Measurements from ENCODE around the gene FBXW5. TPM values are rescaled to one million over a fixed set of nuclear protein-coding genes. Genes with fewer than 3 reads are reported as not detected.

Gene FBXW5
- total RNA-seq, 2 experiments from 2014 or later, result 63.3 to 89.6 TPM

DNA sequence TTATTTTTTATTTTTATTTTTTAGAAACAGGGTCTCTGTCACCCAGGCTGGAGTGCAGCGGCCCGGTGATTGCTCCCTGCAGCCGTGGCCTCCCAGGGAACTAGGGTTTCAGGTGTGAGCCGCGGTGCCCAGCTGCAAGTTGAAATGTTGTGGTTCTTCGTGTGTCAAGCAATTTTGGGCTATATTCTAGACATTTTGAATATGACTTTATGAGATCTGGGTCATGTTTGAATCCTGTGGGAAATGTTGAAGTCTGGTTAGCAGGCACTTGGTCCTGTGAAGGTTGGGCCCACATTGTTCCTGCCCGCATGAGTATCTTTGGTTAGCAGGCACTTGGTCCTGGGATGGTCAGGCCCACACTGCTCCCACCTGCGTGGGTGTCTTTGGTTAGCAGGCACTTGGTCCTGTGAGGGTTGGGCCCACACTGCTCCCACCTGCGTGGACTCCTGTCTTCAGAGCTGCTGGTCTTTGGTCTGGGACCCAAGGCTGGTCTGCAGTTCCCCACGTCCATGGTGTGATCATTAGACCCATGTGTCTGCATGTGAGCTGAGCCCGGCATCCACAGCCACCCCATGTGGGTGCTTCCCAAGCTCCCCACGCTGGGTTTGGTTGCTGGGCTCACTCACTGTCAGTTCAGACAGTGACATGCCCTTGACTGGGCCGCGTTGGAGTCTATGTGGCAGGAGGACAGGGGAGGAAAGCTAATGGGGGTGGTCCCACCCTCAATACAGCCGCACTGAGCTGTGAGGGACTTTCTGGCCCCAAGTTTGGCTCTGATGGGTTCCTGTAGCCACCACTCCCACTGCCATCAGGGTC, 7.1 kb downstream of the FBXW5 start:
- POLR2A ChIA-PET, result interaction anchor here (0.5 kb wide), 1 partner anchor 90 kb away, joined by 6 read pairs; no protein-coding TSS in a partner anchor
- H2AFZ ChIP-seq (ENCODE audit: low read length), result no peak overlapping the region
- no peaks in the 10 kb centered on the region for H4K20me1 ChIP-seq (ENCODE audit: insufficient read depth, low read length)
- H3K4me3 ChIP-seq (ENCODE audit: low read depth, low read length, poor library complexity, severe bottlenecking), result no peak overlapping the region
- no peaks in the 10 kb centered on the region for H3K79me2 ChIP-seq (ENCODE audit: insufficient read depth, low read depth, low read length)
- intact Hi-C loops (cut with micrococcal nuclease; ENCODE audit: unreplicated experiment), result no loop called here
- no peaks in the 10 kb centered on the region for H3K9me3 ChIP-seq (ENCODE audit: low read length)
- CTCF ChIA-PET (ENCODE audit: unreplicated experiment), result no interaction called here
- H3K4me2 ChIP-seq (ENCODE audit: low read length), result no peak overlapping the region
- DNase-seq (ENCODE audit: low spot score), result no peak
- no peaks in the 10 kb centered on the region for H3K9me2 ChIP-seq (ENCODE audit: insufficient read depth, low read length)
- peaks cover 67% of the 10 kb centered on the region for H3K36me3 ChIP-seq (ENCODE audit: insufficient read depth, low read length)
- H3K27ac ChIP-seq (ENCODE audit: low read depth, low read length, poor library complexity, severe bottlenecking), result no peak overlapping the region
- TF ChIP-seq, protein P1, sequence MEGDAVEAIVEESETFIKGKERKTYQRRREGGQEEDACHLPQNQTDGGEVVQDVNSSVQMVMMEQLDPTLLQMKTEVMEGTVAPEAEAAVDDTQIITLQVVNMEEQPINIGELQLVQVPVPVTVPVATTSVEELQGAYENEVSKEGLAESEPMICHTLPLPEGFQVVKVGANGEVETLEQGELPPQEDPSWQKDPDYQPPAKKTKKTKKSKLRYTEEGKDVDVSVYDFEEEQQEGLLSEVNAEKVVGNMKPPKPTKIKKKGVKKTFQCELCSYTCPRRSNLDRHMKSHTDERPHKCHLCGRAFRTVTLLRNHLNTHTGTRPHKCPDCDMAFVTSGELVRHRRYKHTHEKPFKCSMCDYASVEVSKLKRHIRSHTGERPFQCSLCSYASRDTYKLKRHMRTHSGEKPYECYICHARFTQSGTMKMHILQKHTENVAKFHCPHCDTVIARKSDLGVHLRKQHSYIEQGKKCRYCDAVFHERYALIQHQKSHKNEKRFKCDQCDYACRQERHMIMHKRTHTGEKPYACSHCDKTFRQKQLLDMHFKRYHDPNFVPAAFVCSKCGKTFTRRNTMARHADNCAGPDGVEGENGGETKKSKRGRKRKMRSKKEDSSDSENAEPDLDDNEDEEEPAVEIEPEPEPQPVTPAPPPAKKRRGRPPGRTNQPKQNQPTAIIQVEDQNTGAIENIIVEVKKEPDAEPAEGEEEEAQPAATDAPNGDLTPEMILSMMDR (conservative IDR thresholded peaks at IDR 0.05; ENCODE audit: low read length), result no peak
- no peak for TF ChIP-seq EZH2phosphoT487 (IDR thresholded peaks at IDR 0.05; ENCODE audit: borderline replicate concordance, low read depth, low read length)
- BruUV-seq (replicated peaks), result no TSS peak
- peaks cover 13% of the 10 kb centered on the region for H3K4me1 ChIP-seq (ENCODE audit: insufficient read depth, low read length, poor library complexity, severe bottlenecking)

DNA sequence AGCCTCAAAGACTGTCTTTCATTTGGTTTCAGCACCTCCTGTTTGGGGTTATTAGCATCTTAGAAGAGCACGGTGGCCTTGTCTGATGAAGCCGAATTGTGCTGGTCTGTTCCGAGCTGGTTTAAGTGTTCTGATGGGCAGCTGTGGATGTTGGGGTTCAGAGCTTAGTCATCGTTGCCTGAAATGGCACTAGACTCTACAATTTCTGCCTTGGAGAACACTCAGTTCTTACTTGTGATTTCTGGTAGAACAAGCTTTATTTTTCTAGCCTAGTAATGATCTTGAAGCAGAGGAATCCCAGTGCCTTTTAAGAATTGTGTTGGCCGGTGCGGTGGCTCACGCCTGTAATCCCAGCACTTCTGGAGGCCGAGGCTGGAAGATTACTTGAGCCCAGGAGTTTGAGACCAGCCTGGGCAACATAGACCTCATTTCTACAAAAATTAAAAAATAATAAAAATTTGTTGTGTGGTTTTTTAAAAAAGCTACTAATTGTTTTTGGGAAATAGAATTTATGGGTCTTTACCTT, 7.8 kb downstream of the FBXW5 start:
- H3K9me2 ChIP-seq (ENCODE audit: insufficient read depth, low read length), result no peaks in the 10 kb centered on the region
- H4K20me1 ChIP-seq (ENCODE audit: insufficient read depth, low read length), result no peaks in the 10 kb centered on the region
- TF ChIP-seq, protein P1 (conservative IDR thresholded peaks at IDR 0.05; ENCODE audit: low read length), result no peak
- TF ChIP-seq EZH2phosphoT487 (IDR thresholded peaks at IDR 0.05; ENCODE audit: borderline replicate concordance, low read depth, low read length), result no peak
- no peaks in the 10 kb centered on the region for H3K79me2 ChIP-seq (ENCODE audit: insufficient read depth, low read depth, low read length)
- no peak overlapping the region for H3K27ac ChIP-seq (ENCODE audit: low read depth, low read length, poor library complexity, severe bottlenecking)
- intact Hi-C loops (cut with micrococcal nuclease; ENCODE audit: unreplicated experiment), result no loop called here
- no peak for DNase-seq (ENCODE audit: low spot score)
- H3K4me2 ChIP-seq (ENCODE audit: low read length), result no peak overlapping the region
- BruUV-seq (replicated peaks), result no TSS peak
- ChIA-PET CTCF (ENCODE audit: unreplicated experiment) (no interaction called here), POLR2A (no interaction called here)
- H3K4me3 ChIP-seq (ENCODE audit: low read depth, low read length, poor library complexity, severe bottlenecking), result no peak overlapping the region
- H3K4me1 ChIP-seq (ENCODE audit: insufficient read depth, low read length, poor library complexity, severe bottlenecking), result peaks cover 13% of the 10 kb centered on the region
- H2AFZ ChIP-seq (ENCODE audit: low read length), result no peak overlapping the region
- H3K36me3 ChIP-seq (ENCODE audit: insufficient read depth, low read length), result peaks cover 66% of the 10 kb centered on the region
- H3K9me3 ChIP-seq (ENCODE audit: low read length), result no peaks in the 10 kb centered on the region

DNA sequence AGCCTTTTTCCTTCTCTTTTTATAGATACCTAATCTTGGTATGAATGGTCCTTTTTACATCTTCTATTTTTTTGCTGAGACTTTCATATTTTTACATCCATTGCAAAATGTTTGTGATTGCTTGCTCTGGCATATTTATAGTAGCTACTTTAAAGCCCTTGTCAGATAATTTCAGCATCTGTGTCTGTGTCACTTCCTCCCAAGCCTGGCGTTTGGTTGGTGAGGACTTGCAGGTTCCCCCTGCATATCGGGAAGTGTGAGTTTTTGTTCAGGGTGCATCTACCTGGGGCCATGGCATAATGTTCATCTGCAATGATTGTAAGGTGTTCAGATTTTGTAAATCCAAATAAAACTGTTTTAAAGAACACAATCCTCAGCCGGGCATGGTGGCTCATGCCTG, 8.9 kb downstream of the FBXW5 start:
- Histone ChIP-seq H3K4me1 (ENCODE audit: insufficient read depth, low read length, poor library complexity, severe bottlenecking) (peaks cover 13% of the 10 kb centered on the region), H3K79me2 (ENCODE audit: insufficient read depth, low read depth, low read length) (no peaks in the 10 kb centered on the region), H3K4me2 (ENCODE audit: low read length) (peak overlapping the region; percentile 52), H4K20me1 (ENCODE audit: insufficient read depth, low read length) (no peaks in the 10 kb centered on the region), H3K27ac (ENCODE audit: low read depth, low read length, poor library complexity, severe bottlenecking) (peak overlapping the region; percentile 11), H3K36me3 (ENCODE audit: insufficient read depth, low read length) (peaks cover 66% of the 10 kb centered on the region), H3K9me3 (ENCODE audit: low read length) (no peaks in the 10 kb centered on the region), H2AFZ (ENCODE audit: low read length) (no peak overlapping the region), H3K4me3 (ENCODE audit: low read depth, low read length, poor library complexity, severe bottlenecking) (no peak overlapping the region), H3K9me2 (ENCODE audit: insufficient read depth, low read length) (no peaks in the 10 kb centered on the region)
- BruUV-seq (replicated peaks), result no TSS peak
- CTCF ChIA-PET (ENCODE audit: unreplicated experiment), result no interaction called here
- intact Hi-C loops (cut with micrococcal nuclease; ENCODE audit: unreplicated experiment), result no loop called here
- DNase-seq (ENCODE audit: low spot score), result peak; percentile 38
- POLR2A ChIA-PET, result no interaction called here
- TF ChIP-seq, protein P1 (conservative IDR thresholded peaks at IDR 0.05; ENCODE audit: low read length), result no peak
- TF ChIP-seq EZH2phosphoT487 (IDR thresholded peaks at IDR 0.05; ENCODE audit: borderline replicate concordance, low read depth, low read length), result no peak
